Hepatocyte (in vitro differentiated cells): ENCODE data around the gene ZNF518B. TPM values are rescaled to one million over a fixed set of nuclear protein-coding genes. Genes with fewer than 3 reads are reported as not detected.

Experiments
- DNase-seq: peaks from one replicate; pipeline ENCODE4 v3.0.0-alpha.2; 2016; ENCODE audit warnings: low spot score
- H2AFZ ChIP-seq: fragments of 200-600 bp; sonication (generic); 2 replicates; pipeline ENCODE4 v1.6.0; 2016; ENCODE audit warnings: antibody characterized with exemption, mild to moderate bottlenecking
- H3K27ac ChIP-seq: fragments of 200-600 bp; sonication (generic); 2 replicates; pipeline ENCODE4 v1.5.1; 2016; ENCODE audit warnings: mild to moderate bottlenecking
- H3K27me3 ChIP-seq: fragments of 200-600 bp; sonication (generic); 2 replicates; pipeline ENCODE4 v1.6.1; 2016
- H3K36me3 ChIP-seq: fragments of 200-600 bp; sonication (generic); replicated peaks from 2 replicates; pipeline ENCODE4 v1.5.1; 2016; ENCODE audit warnings: low read depth; ENCODE audit not compliant: insufficient read depth
- H3K4me1 ChIP-seq: fragments of 200-600 bp; sonication (generic); 2 replicates; pipeline ENCODE4 v1.5.1; 2016; ENCODE audit warnings: mild to moderate bottlenecking, moderate library complexity; ENCODE audit not compliant: insufficient read depth
- H3K4me2 ChIP-seq: fragments of 200-600 bp; sonication (generic); 2 replicates; pipeline ENCODE4 v1.6.0; 2016
- H3K4me3 ChIP-seq: fragments of 200-600 bp; sonication (generic); 2 replicates; pipeline ENCODE4 v1.5.1; 2016; ENCODE audit warnings: mild to moderate bottlenecking
- H3K79me2 ChIP-seq: fragments of 200-600 bp; sonication (generic); 2 replicates; pipeline ENCODE4 v1.6.0; 2017; ENCODE audit warnings: mild to moderate bottlenecking
- H3K9me2 ChIP-seq: fragments of 200-600 bp; sonication (generic); replicated peaks from 2 replicates; pipeline ENCODE4 v1.6.0; 2017; ENCODE audit warnings: mild to moderate bottlenecking; ENCODE audit not compliant: insufficient read depth
- H3K9me3 ChIP-seq: fragments of 200-600 bp; sonication (generic); 2 replicates; pipeline ENCODE4 v1.5.1; 2016; ENCODE audit warnings: low read depth, mild to moderate bottlenecking
- H4K20me1 ChIP-seq: fragments of 200-600 bp; sonication (generic); 2 replicates; pipeline ENCODE4 v1.6.0; 2016; ENCODE audit warnings: mild to moderate bottlenecking; ENCODE audit not compliant: insufficient read depth, poor library complexity, severe bottlenecking
- EZH2 ChIP-seq: fragments of 200-600 bp; sonication (generic); IDR thresholded peaks from 2 replicates; pipeline ENCODE4 v1.6.1; 2016; ENCODE audit warnings: antibody characterized with exemption, mild to moderate bottlenecking, borderline replicate concordance
- EZH2phosphoT487 ChIP-seq: fragments of 200-600 bp; sonication (generic); IDR thresholded peaks from one replicate; pipeline ENCODE4 v1.6.1; 2018; ENCODE audit warnings: antibody characterized with exemption, mild to moderate bottlenecking, low read depth, moderate library complexity; ENCODE audit not compliant: unreplicated experiment, severe bottlenecking
- WGBS: methylation state at CpG from one replicate; pipeline ENCODE4 v1.1.6; 2016; ENCODE audit warnings: low lambda C conversion rate; ENCODE audit errors: missing lambda C conversion rate; 5-methylcytosine and 5-hydroxymethylcytosine counted together
- polyA plus RNA-seq: library from polyadenylated mRNA; unstranded; fragments of >200 nt; fragmentation: Nextera tagmentation; extraction: Ambion mirVana; gene quantifications from 2 replicates; pipeline ENCODE4 v1.2.1, GENCODE V29; 2016
- total RNA-seq: library from RNA; depleted of rRNA; stranded (reverse); fragments of >200 nt; gene quantifications from 2 replicates; pipeline ENCODE4 v1.2.3, GENCODE V29; 2014
- TF ChIP-seq, protein P1 (sequence below): fragments of 200-600 bp; sonication (generic); IDR thresholded peaks from 2 replicates; pipeline ENCODE4 v1.5.1; 2016; ENCODE audit warnings: antibody characterized with exemption, mild to moderate bottlenecking; ENCODE audit not compliant: poor library complexity

The ZNF518B gene
- total and polyA plus RNA-seq, 2 experiments from 2014 or later: 13.1 to 59.3 TPM

DNA sequence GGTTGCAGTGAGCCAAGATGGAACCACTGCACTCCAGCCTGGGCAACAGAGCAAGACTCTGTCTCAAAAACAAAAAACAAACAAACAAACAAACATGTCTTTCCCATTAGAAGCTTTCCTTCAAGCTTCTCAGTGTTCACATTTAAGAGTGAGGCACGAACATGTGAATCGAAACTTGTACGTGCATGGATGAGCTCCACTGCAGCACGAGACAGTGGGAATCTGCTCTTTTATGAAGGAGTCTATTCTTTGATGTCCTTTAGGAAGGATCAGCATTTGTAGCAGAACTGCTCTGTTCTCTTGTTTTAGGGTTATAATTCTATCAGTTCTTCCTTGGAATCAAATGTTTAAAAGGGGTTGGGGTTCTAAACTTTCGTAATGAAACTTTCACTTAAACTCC lies 23.4 kb upstream of the ZNF518B start:
- no peaks in the 10 kb centered on the region for H3K4me1 ChIP-seq
- no peak overlapping the region for H3K27ac ChIP-seq
- H3K4me2 ChIP-seq: no peak overlapping the region
- no peaks in the 10 kb centered on the region for H3K9me3 ChIP-seq
- no peak overlapping the region for H2AFZ ChIP-seq
- no peaks in the 10 kb centered on the region for H3K79me2 ChIP-seq
- no peak overlapping the region for H3K4me3 ChIP-seq
- whole genome bisulfite sequencing: 77% methylated on average over 5 of the region's 5 CpGs
- no peaks in the 10 kb centered on the region for H3K9me2 ChIP-seq
- no peak for DNase-seq
- no peaks in the 10 kb centered on the region for H3K27me3 ChIP-seq
- no peaks in the 10 kb centered on the region for H4K20me1 ChIP-seq
- TF ChIP-seq EZH2phosphoT487 (no peak), EZH2 (no peak)
- TF ChIP-seq, protein P1, sequence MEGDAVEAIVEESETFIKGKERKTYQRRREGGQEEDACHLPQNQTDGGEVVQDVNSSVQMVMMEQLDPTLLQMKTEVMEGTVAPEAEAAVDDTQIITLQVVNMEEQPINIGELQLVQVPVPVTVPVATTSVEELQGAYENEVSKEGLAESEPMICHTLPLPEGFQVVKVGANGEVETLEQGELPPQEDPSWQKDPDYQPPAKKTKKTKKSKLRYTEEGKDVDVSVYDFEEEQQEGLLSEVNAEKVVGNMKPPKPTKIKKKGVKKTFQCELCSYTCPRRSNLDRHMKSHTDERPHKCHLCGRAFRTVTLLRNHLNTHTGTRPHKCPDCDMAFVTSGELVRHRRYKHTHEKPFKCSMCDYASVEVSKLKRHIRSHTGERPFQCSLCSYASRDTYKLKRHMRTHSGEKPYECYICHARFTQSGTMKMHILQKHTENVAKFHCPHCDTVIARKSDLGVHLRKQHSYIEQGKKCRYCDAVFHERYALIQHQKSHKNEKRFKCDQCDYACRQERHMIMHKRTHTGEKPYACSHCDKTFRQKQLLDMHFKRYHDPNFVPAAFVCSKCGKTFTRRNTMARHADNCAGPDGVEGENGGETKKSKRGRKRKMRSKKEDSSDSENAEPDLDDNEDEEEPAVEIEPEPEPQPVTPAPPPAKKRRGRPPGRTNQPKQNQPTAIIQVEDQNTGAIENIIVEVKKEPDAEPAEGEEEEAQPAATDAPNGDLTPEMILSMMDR: no peak
- H3K36me3 ChIP-seq: no peaks in the 10 kb centered on the region

DNA sequence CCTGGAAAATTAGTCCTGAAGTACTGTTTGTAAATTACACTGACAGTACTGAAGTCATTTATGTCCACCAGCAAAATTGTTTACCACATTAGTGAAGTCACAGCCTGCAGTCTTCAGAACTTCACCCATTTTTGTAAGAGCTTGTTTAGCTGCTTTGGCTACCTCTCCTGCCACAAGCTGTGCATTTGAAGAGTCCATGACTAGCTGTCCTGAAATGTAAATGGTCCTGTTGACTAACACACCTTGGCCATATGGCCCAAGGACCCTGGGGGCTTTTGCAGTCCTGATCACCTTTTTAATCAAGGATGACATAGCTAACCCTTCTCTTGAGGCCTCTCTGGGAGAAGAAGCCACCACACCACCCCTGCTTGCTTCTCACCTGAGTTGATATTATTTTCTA lies 21.4 kb upstream of the ZNF518B start:
- no peaks in the 10 kb centered on the region for H3K4me1 ChIP-seq
- H3K27me3 ChIP-seq: no peaks in the 10 kb centered on the region
- H3K9me3 ChIP-seq: no peaks in the 10 kb centered on the region
- H2AFZ ChIP-seq: no peak overlapping the region
- no peak overlapping the region for H3K4me3 ChIP-seq
- TF ChIP-seq EZH2phosphoT487 (no peak), EZH2 (no peak)
- TF ChIP-seq, protein P1: no peak
- H3K27ac ChIP-seq: no peak overlapping the region
- no peak overlapping the region for H3K4me2 ChIP-seq
- H4K20me1 ChIP-seq: no peaks in the 10 kb centered on the region
- no peaks in the 10 kb centered on the region for H3K79me2 ChIP-seq
- H3K36me3 ChIP-seq: no peaks in the 10 kb centered on the region
- DNase-seq: no peak
- H3K9me2 ChIP-seq: no peaks in the 10 kb centered on the region

DNA sequence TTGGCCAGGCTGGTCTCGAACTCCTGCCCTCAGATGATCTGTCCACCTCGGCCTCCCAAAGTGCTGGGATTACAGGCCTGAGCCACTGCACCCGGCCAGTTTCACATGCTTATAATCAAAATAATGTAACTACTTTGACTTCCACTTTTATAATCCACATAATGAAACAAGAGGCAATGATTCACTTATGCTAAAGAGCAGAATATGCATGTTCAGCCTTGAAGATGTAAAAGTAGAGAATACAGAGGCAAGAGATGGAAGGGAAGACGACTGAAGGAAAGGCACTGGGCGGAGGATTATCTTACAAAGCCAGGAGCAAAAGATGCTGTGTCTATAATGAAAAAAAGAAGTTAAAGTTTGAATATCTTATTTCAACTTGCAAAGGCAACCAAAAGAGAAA lies 13.3 kb upstream of the ZNF518B start:
- Histone ChIP-seq H3K79me2 (no peaks in the 10 kb centered on the region), H4K20me1 (no peaks in the 10 kb centered on the region), H3K9me2 (no peaks in the 10 kb centered on the region), H3K4me1 (no peaks in the 10 kb centered on the region), H3K4me3 (no peak overlapping the region), H2AFZ (no peak overlapping the region), H3K36me3 (no peaks in the 10 kb centered on the region), H3K9me3 (no peaks in the 10 kb centered on the region), H3K27ac (no peak overlapping the region), H3K27me3 (no peaks in the 10 kb centered on the region), H3K4me2 (no peak overlapping the region)
- WGBS: 87% methylated on average over 5 of the region's 5 CpGs
- DNase-seq: no peak
- TF ChIP-seq, protein P1: no peak
- TF ChIP-seq EZH2: no peak

DNA sequence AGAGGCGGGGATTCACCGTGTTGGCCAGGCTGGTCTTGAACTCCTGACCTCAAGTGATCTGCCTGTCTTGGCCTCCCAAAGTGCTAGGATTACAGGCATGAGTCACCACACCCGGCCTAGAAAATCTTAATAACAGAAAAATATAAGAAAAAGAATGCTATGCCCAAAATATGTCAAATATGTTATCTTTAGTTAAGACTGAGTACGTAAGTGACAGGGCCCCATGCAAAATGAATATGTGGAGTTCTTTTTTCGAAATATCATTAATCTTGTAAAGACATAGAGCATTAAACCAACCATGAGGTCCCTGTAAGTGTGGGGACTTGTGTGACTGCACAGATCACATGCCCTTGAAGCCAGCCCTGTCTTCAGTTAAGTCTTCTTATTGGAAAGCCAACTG lies 8.9 kb upstream of the ZNF518B start:
- H4K20me1 ChIP-seq: no peaks in the 10 kb centered on the region
- no peak overlapping the region for H3K4me3 ChIP-seq
- no peaks in the 10 kb centered on the region for H3K79me2 ChIP-seq
- no peak for DNase-seq
- H3K36me3 ChIP-seq: no peaks in the 10 kb centered on the region
- TF ChIP-seq EZH2phosphoT487 (no peak), EZH2 (no peak)
- TF ChIP-seq, protein P1: no peak
- peaks cover 6% of the 10 kb centered on the region for H3K4me1 ChIP-seq
- H3K4me2 ChIP-seq: no peak overlapping the region
- peaks cover 16% of the 10 kb centered on the region for H3K27me3 ChIP-seq
- WGBS: 86% methylated on average over 5 of the region's 5 CpGs
- H3K9me2 ChIP-seq: no peaks in the 10 kb centered on the region
- H3K27ac ChIP-seq: no peak overlapping the region
- no peak overlapping the region for H2AFZ ChIP-seq
- H3K9me3 ChIP-seq: no peaks in the 10 kb centered on the region
